Natural killer cell (primary cell): Measurements from ENCODE around the gene CNPY4. TPM values are rescaled to one million over a fixed set of nuclear protein-coding genes. Genes with fewer than 3 reads are reported as not detected.

ENCODE experiments used
- ATAC-seq, 3 donors: fragments of 150-1000 bp in 2 of 3; fragments of 200-7000 bp in 1 of 3; cut with Tn5 transposase; 1 replicate in 1 of 3; 2 replicates in 2 of 3; pipeline ENCODE4 v1.10.0; 2021; ENCODE audit warnings: mild to moderate bottlenecking in 2 of 3, moderate library complexity in 2 of 3
- DNase-seq, 2 donors: peaks; one replicate each; pipeline versions ENCODE4 v3.0.0 to v3.0.0-alpha.2; 2013 to 2021; ENCODE audit warnings: mixed read lengths in 1 of 2
- H3K27ac ChIP-seq: one replicate; pipeline ENCODE4 v1.5.1; 2013; ENCODE audit warnings: mild to moderate bottlenecking, low read length
- H3K27me3 ChIP-seq: one replicate; pipeline ENCODE4 v1.6.1; 2013; ENCODE audit warnings: low read length; ENCODE audit not compliant: control insufficient read depth, insufficient read depth
- H3K36me3 ChIP-seq: one replicate; pipeline ENCODE4 v1.6.1; 2013; ENCODE audit warnings: low read length; ENCODE audit not compliant: control insufficient read depth, insufficient read depth
- H3K4me1 ChIP-seq: one replicate; pipeline ENCODE4 v1.6.1; 2013; ENCODE audit warnings: low read length; ENCODE audit not compliant: control insufficient read depth, insufficient read depth
- H3K4me3 ChIP-seq: one replicate; pipeline ENCODE4 v1.5.1; 2013; ENCODE audit warnings: low read length
- H3K9me3 ChIP-seq: one replicate; pipeline ENCODE4 v1.6.1; 2013; ENCODE audit warnings: low read length; ENCODE audit not compliant: control insufficient read depth, insufficient read depth
- H3K27ac Mint-ChIP-seq, 2 donors: one replicate each; pipeline ENCODE4 v1.8.0; 2022; ENCODE audit warnings: mild to moderate bottlenecking in 2 of 2, mixed read lengths in 2 of 2, moderate library complexity in 1 of 2
- H3K27me3 Mint-ChIP-seq, 2 donors: one replicate each; pipeline ENCODE4 v1.8.0; 2022; ENCODE audit warnings: low read depth in 2 of 2, mixed read lengths in 2 of 2
- H3K36me3 Mint-ChIP-seq: one replicate; pipeline ENCODE4 v1.8.0; 2022; ENCODE audit warnings: mixed read lengths
- H3K4me1 Mint-ChIP-seq, 2 donors: one replicate each; pipeline ENCODE4 v1.8.0; 2022; ENCODE audit warnings: mixed read lengths in 2 of 2
- H3K4me3 Mint-ChIP-seq: one replicate; pipeline ENCODE4 v1.8.0; 2022; ENCODE audit warnings: mild to moderate bottlenecking, moderate library complexity, mixed read lengths
- H3K9me3 Mint-ChIP-seq, 2 donors: one replicate each; pipeline ENCODE4 v1.8.0; 2022; ENCODE audit warnings: mixed read lengths in 2 of 2
- CTCF ChIP-seq: fragments of 200-600 bp; IDR thresholded peaks from one replicate; pipeline ENCODE4 v1.8.0; 2022; ENCODE audit warnings: antibody characterized with exemption
- WGBS: methylation state at CpG from one replicate; pipeline ENCODE4 v1.1.7; 2013; ENCODE audit warnings: missing lambda C conversion rate; ENCODE audit not compliant: insufficient coverage; 5-methylcytosine and 5-hydroxymethylcytosine counted together
- intact Hi-C: fragments of 100-400 bp; cut with micrococcal nuclease; formaldehyde crosslinking; loops from one replicate; pipeline ENCODE4 v1.14.2; 2022
- total RNA-seq, 4 donors: library from RNA; stranded (reverse); fragments of 120-200 nt in 1 of 4; gene quantifications; one replicate each; pipeline versions ENCODE4 v1.2.3 to v1.2.4, GENCODE V29; 2013 to 2022

CNPY4 gene
- total RNA-seq, 3 donors from 2014 or later (not counting 1 experiment from before 2014, with no cell fraction given) = 19.1 to 25.8 (median 23.9) TPM

- H3K9me3 Mint-ChIP-seq = no peaks in the 10 kb centered on the region
Observed at GRCh38 chr7:100158229-100159098, 39.0 kb downstream of the CNPY4 start, which contains the start of gene TRAPPC14. TRAPPC14 (minus strand) TSS chr7:100158723; CDS start chr7:100158499, 224 bp downstream.

GRCh38 chr7:100159099-100159623, 39.7 kb downstream of the CNPY4 start:
- no peaks in the 10 kb centered on the region for H3K27me3 ChIP-seq
- 72% methylated on average over 5 of the region's 7 CpGs for WGBS
- Mint-ChIP-seq H3K27me3 (no peaks in the 10 kb centered on the region), H3K27ac (peak overlapping the region; percentile 71 to 85), H3K4me3 (peak overlapping the region; percentile 84), H3K36me3 (no peaks in the 10 kb centered on the region), H3K4me1 (peaks cover 6 to 17% of the 10 kb centered on the region in 2 donors), H3K9me3 (no peaks in the 10 kb centered on the region)
- ATAC-seq (no peak), DNase-seq (peak in 1 of 2 donors; percentile 19)
- no peaks in the 10 kb centered on the region for H3K9me3 ChIP-seq
- peak overlapping the region; percentile 66 for H3K4me3 ChIP-seq
- peaks cover 19% of the 10 kb centered on the region for H3K36me3 ChIP-seq
- intact Hi-C loops = no loop called here
- no peak for TF ChIP-seq CTCF
- peak overlapping the region; percentile 64 for H3K27ac ChIP-seq
- peaks cover 28% of the 10 kb centered on the region for H3K4me1 ChIP-seq

More at GRCh38 chr7:100158229-100159098, 39.0 kb downstream of the CNPY4 start, which contains the start of gene TRAPPC14:
- Histone ChIP-seq H3K4me3 (peak within 1 kb of the TSS; percentile 66), H3K27me3 (no peaks in the 10 kb centered on the region), H3K36me3 (peaks cover 26% of the 10 kb centered on the region), H3K9me3 (no peaks in the 10 kb centered on the region), H3K4me1 (peaks cover 31% of the 10 kb centered on the region), H3K27ac (peak within 1 kb of the TSS; percentile 64)
- H3K27ac Mint-ChIP-seq = peak within 1 kb of the TSS; percentile 80 to 85
- WGBS = under 1% methylated on average over 87 of the region's 87 CpGs
- peaks cover 6 to 20% of the 10 kb centered on the region in 2 donors for H3K4me1 Mint-ChIP-seq
- no peaks in the 10 kb centered on the region for H3K36me3 Mint-ChIP-seq
- ATAC-seq = peak; percentile 91 to 94 (median 94)
- peak within 1 kb of the TSS; percentile 86 for H3K4me3 Mint-ChIP-seq
- TF ChIP-seq CTCF = no peak
- no peaks in the 10 kb centered on the region for H3K27me3 Mint-ChIP-seq
- peak; percentile 88 to 93 for DNase-seq
- intact Hi-C loops = loop anchor here (1.0 kb wide), 1 partner anchor 10 kb away; the partner anchor contains the start of gene LAMTOR4

- H3K9me3 ChIP-seq = no peaks in the 10 kb centered on the region
- H3K27me3 ChIP-seq = no peaks in the 10 kb centered on the region
- WGBS = 97% methylated on average over 18 of the region's 18 CpGs
- no peak overlapping the region for H3K4me3 ChIP-seq
- Mint-ChIP-seq H3K4me3 (peak overlapping the region; percentile 58), H3K9me3 (no peaks in the 10 kb centered on the region), H3K27ac (no peak overlapping the region), H3K27me3 (no peaks in the 10 kb centered on the region), H3K36me3 (no peaks in the 10 kb centered on the region), H3K4me1 (peaks cover 6 to 17% of the 10 kb centered on the region in 2 donors)
- no peak for DNase-seq
- ATAC-seq = no peak
- H3K27ac ChIP-seq = no peak overlapping the region
- TF ChIP-seq CTCF = no peak
- peaks cover 16% of the 10 kb centered on the region for H3K36me3 ChIP-seq
- intact Hi-C loops = no loop called here
- H3K4me1 ChIP-seq = peaks cover 28% of the 10 kb centered on the region
Observed at GRCh38 chr7:100160067-100160466, 40.6 kb downstream of the CNPY4 start.
